ENCODE measurements around the gene SLC9A9. TPM values are rescaled to one million over a fixed set of nuclear protein-coding genes. Genes with fewer than 3 reads are reported as not detected.

SLC9A9 gene
- total and polyA plus RNA-seq, 9 donors: 9.6 to 18.3 (median 11.2) TPM

- DNase-seq: no peak
- H3K27me3 ChIP-seq (ENCODE audit: control insufficient read depth, insufficient read depth, low read length): no peaks in the 10 kb centered on the region
- peaks cover 5% of the 10 kb centered on the region for H3K9me3 ChIP-seq (replicated peaks; ENCODE audit: control insufficient read depth, low read depth, low read length)
- H3K36me3 ChIP-seq (ENCODE audit: control insufficient read depth, insufficient read depth, low read length): no peaks in the 10 kb centered on the region
- H3K27ac ChIP-seq (ENCODE audit: low read length): no peak overlapping the region
- H3K4me3 ChIP-seq (ENCODE audit: low read length): no peak overlapping the region
- H3K4me1 ChIP-seq (ENCODE audit: control insufficient read depth, insufficient read depth, low read length): no peaks in the 10 kb centered on the region
- no CpG with 5 or more reads among the region's 1 CpG for WGBS (ENCODE audit: insufficient coverage)
Observed at GRCh38 chr3:143658116-143658515, 190.2 kb downstream of the SLC9A9 start.

- H3K9me3 ChIP-seq (replicated peaks; ENCODE audit: control insufficient read depth, low read depth, low read length): peaks cover 5% of the 10 kb centered on the region
Observed at GRCh38 chr3:143657391-143657790, 190.9 kb downstream of the SLC9A9 start.

GRCh38 chr3:143654906-143655305 is 193.4 kb downstream of the SLC9A9 start:
- Histone ChIP-seq H3K27ac (ENCODE audit: low read length) (no peak overlapping the region), H3K4me1 (ENCODE audit: control insufficient read depth, insufficient read depth, low read length) (no peaks in the 10 kb centered on the region)

More at GRCh38 chr3:143657391-143657790, 190.9 kb downstream of the SLC9A9 start:
- no peak overlapping the region for H3K27ac ChIP-seq (ENCODE audit: low read length)
- H3K27me3 ChIP-seq (ENCODE audit: control insufficient read depth, insufficient read depth, low read length): no peaks in the 10 kb centered on the region
- no peaks in the 10 kb centered on the region for H3K4me1 ChIP-seq (ENCODE audit: control insufficient read depth, insufficient read depth, low read length)
- no peak for DNase-seq
- H3K36me3 ChIP-seq (ENCODE audit: control insufficient read depth, insufficient read depth, low read length): no peaks in the 10 kb centered on the region
- no peak overlapping the region for H3K4me3 ChIP-seq (ENCODE audit: low read length)

DNA sequence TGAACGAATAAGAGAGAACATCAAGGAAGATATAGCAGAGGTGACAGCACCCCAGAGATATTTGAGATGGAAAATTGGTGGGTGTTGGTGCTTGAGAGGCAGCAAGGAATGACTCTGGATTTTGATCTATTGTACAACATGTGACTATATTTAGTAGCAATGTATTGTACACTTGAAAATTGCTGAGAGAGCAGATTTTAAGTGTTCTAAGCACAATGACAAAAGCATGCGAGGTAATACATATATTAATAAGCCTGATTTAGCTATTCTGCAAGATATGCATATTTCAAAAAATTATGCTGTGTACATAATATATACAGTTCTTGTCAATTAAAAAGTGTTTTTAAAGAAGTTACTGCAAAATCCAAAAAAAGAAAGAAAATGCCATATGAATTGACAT is 194.3 kb downstream of the SLC9A9 start:
- Histone ChIP-seq H3K4me1 (ENCODE audit: control insufficient read depth, insufficient read depth, low read length) (no peaks in the 10 kb centered on the region), H3K36me3 (ENCODE audit: control insufficient read depth, insufficient read depth, low read length) (no peaks in the 10 kb centered on the region), H3K9me3 (replicated peaks; ENCODE audit: control insufficient read depth, low read depth, low read length) (no peaks in the 10 kb centered on the region), H3K4me3 (ENCODE audit: low read length) (no peak overlapping the region), H3K27ac (ENCODE audit: low read length) (no peak overlapping the region), H3K27me3 (ENCODE audit: control insufficient read depth, insufficient read depth, low read length) (no peaks in the 10 kb centered on the region)
- 100% methylated on average over 1 of the region's 2 CpGs for WGBS (ENCODE audit: insufficient coverage)
- no peak for DNase-seq

More at GRCh38 chr3:143654906-143655305, 193.4 kb downstream of the SLC9A9 start:
- 86% methylated on average over 2 of the region's 3 CpGs for WGBS (ENCODE audit: insufficient coverage)
- no peaks in the 10 kb centered on the region for H3K27me3 ChIP-seq (ENCODE audit: control insufficient read depth, insufficient read depth, low read length)
- H3K4me3 ChIP-seq (ENCODE audit: low read length): no peak overlapping the region
- no peaks in the 10 kb centered on the region for H3K36me3 ChIP-seq (ENCODE audit: control insufficient read depth, insufficient read depth, low read length)
- no peak for DNase-seq
- no peaks in the 10 kb centered on the region for H3K9me3 ChIP-seq (replicated peaks; ENCODE audit: control insufficient read depth, low read depth, low read length)

DNA sequence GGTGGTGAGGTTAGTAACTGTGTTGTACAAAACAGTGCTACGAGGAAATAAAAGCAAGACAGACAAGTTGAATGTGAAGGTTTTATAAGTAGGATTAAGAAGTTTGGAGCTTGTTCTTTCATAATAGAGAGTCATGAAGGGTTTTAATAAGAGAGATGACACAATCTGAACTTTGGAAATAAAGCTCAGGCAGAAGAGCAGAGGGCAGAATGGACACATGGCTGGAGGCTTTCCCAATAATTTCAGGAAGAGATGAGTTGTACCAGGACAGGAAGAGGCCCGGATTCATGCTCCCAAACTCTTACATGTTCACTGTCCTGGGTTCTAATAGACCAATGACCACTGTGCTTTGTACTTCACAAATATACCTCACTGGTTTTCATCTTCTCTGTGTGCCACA is 194.8 kb downstream of the SLC9A9 start:
- H3K27ac ChIP-seq (ENCODE audit: low read length): no peak overlapping the region
- H3K27me3 ChIP-seq (ENCODE audit: control insufficient read depth, insufficient read depth, low read length): no peaks in the 10 kb centered on the region
- H3K4me1 ChIP-seq (ENCODE audit: control insufficient read depth, insufficient read depth, low read length): no peaks in the 10 kb centered on the region
- DNase-seq: no peak
- no peak overlapping the region for H3K4me3 ChIP-seq (ENCODE audit: low read length)
- 83% methylated on average over 1 of the region's 2 CpGs for WGBS (ENCODE audit: insufficient coverage)
- H3K9me3 ChIP-seq (replicated peaks; ENCODE audit: control insufficient read depth, low read depth, low read length): no peaks in the 10 kb centered on the region
- no peaks in the 10 kb centered on the region for H3K36me3 ChIP-seq (ENCODE audit: control insufficient read depth, insufficient read depth, low read length)

- no CpG with 5 or more reads among the region's 3 CpGs for WGBS (ENCODE audit: insufficient coverage)
- DNase-seq: no peak
- H3K27ac ChIP-seq (ENCODE audit: low read length): no peak overlapping the region
- no peaks in the 10 kb centered on the region for H3K36me3 ChIP-seq (ENCODE audit: control insufficient read depth, insufficient read depth, low read length)
- no peaks in the 10 kb centered on the region for H3K9me3 ChIP-seq (replicated peaks; ENCODE audit: control insufficient read depth, low read depth, low read length)
- H3K4me3 ChIP-seq (ENCODE audit: low read length): no peak overlapping the region
- no peaks in the 10 kb centered on the region for H3K27me3 ChIP-seq (ENCODE audit: control insufficient read depth, insufficient read depth, low read length)
- H3K4me1 ChIP-seq (ENCODE audit: control insufficient read depth, insufficient read depth, low read length): no peaks in the 10 kb centered on the region
Observed at GRCh38 chr3:143652118-143652517, 196.2 kb downstream of the SLC9A9 start.

DNA sequence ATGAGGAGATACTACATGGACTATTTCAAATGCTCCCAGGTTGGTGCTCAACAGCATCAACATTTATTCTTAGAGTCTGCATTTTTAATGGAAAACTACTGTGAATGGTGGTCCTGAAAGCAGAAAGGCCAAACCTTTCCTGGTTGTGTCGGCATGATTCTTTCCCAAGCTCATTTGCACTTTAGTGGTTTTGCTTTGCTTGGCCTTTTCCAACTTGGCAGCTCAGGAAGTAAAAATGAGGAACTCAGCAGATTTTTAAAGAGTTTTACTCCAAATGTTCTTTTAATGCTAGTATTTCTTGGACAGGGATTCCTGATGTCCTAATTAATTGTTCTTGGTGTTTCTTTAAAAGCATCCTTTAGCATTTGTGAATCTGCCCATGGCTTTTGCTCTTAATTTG is 197.4 kb downstream of the SLC9A9 start:
- Histone ChIP-seq H3K4me3 (ENCODE audit: low read length) (no peak overlapping the region), H3K9me3 (replicated peaks; ENCODE audit: control insufficient read depth, low read depth, low read length) (no peaks in the 10 kb centered on the region), H3K27me3 (ENCODE audit: control insufficient read depth, insufficient read depth, low read length) (no peaks in the 10 kb centered on the region), H3K27ac (ENCODE audit: low read length) (no peak overlapping the region), H3K36me3 (ENCODE audit: control insufficient read depth, insufficient read depth, low read length) (no peaks in the 10 kb centered on the region), H3K4me1 (ENCODE audit: control insufficient read depth, insufficient read depth, low read length) (no peaks in the 10 kb centered on the region)
- 80% methylated on average over 1 of the region's 1 CpG for WGBS (ENCODE audit: insufficient coverage)
- peak; percentile 39 for DNase-seq

GRCh38 chr3:143650120-143650519 is 198.1 kb downstream of the SLC9A9 start:
- Histone ChIP-seq H3K4me1 (ENCODE audit: control insufficient read depth, insufficient read depth, low read length) (no peaks in the 10 kb centered on the region), H3K36me3 (ENCODE audit: control insufficient read depth, insufficient read depth, low read length) (no peaks in the 10 kb centered on the region), H3K4me3 (ENCODE audit: low read length) (no peak overlapping the region), H3K27ac (ENCODE audit: low read length) (no peak overlapping the region), H3K27me3 (ENCODE audit: control insufficient read depth, insufficient read depth, low read length) (no peaks in the 10 kb centered on the region), H3K9me3 (replicated peaks; ENCODE audit: control insufficient read depth, low read depth, low read length) (no peaks in the 10 kb centered on the region)
- no peak for DNase-seq
- 96% methylated on average over 2 of the region's 2 CpGs for WGBS (ENCODE audit: insufficient coverage)

DNA sequence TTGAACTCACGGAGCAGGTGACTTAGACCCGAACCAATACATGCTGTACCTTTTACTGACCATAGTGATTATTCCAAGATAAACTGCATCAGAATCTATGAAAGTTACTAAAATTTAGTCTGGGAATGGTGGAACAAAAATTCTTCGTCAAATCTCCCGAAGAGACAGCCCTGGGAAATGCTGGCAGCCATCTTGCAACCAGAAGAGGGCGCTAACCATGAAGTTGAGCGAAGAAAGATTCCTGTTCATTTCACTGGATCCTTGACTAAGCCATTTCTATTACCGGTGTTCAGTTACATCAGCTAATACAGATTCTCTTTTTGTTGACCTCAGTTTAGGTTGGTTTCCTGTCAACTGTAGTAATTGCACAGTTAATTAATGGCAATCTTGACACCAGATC is 199.6 kb downstream of the SLC9A9 start:
- no peak for DNase-seq
- Histone ChIP-seq H3K4me1 (ENCODE audit: control insufficient read depth, insufficient read depth, low read length) (peaks cover 2% of the 10 kb centered on the region), H3K9me3 (replicated peaks; ENCODE audit: control insufficient read depth, low read depth, low read length) (no peaks in the 10 kb centered on the region), H3K27me3 (ENCODE audit: control insufficient read depth, insufficient read depth, low read length) (no peaks in the 10 kb centered on the region), H3K4me3 (ENCODE audit: low read length) (no peak overlapping the region), H3K36me3 (ENCODE audit: control insufficient read depth, insufficient read depth, low read length) (no peaks in the 10 kb centered on the region), H3K27ac (ENCODE audit: low read length) (no peak overlapping the region)
- WGBS (ENCODE audit: insufficient coverage): 78% methylated on average over 4 of the region's 7 CpGs

- no peak overlapping the region for H3K27ac ChIP-seq (ENCODE audit: low read length)
- H3K9me3 ChIP-seq (replicated peaks; ENCODE audit: control insufficient read depth, low read depth, low read length): no peaks in the 10 kb centered on the region
- H3K4me1 ChIP-seq (ENCODE audit: control insufficient read depth, insufficient read depth, low read length): peaks cover 2% of the 10 kb centered on the region
- no peak overlapping the region for H3K4me3 ChIP-seq (ENCODE audit: low read length)
- H3K36me3 ChIP-seq (ENCODE audit: control insufficient read depth, insufficient read depth, low read length): no peaks in the 10 kb centered on the region
- H3K27me3 ChIP-seq (ENCODE audit: control insufficient read depth, insufficient read depth, low read length): no peaks in the 10 kb centered on the region
- 96% methylated on average over 12 of the region's 14 CpGs for WGBS (ENCODE audit: insufficient coverage)
- DNase-seq: no peak
Observed at GRCh38 chr3:143648218-143648617, 200.1 kb downstream of the SLC9A9 start.

- peak; percentile 70 for DNase-seq
- H3K36me3 ChIP-seq (ENCODE audit: control insufficient read depth, insufficient read depth, low read length): no peaks in the 10 kb centered on the region
- no peak overlapping the region for H3K4me3 ChIP-seq (ENCODE audit: low read length)
- H3K27ac ChIP-seq (ENCODE audit: low read length): no peak overlapping the region
- peaks cover 2% of the 10 kb centered on the region for H3K4me1 ChIP-seq (ENCODE audit: control insufficient read depth, insufficient read depth, low read length)
- no peaks in the 10 kb centered on the region for H3K27me3 ChIP-seq (ENCODE audit: control insufficient read depth, insufficient read depth, low read length)
- H3K9me3 ChIP-seq (replicated peaks; ENCODE audit: control insufficient read depth, low read depth, low read length): no peaks in the 10 kb centered on the region
- WGBS (ENCODE audit: insufficient coverage): 60% methylated on average over 4 of the region's 4 CpGs
Observed at GRCh38 chr3:143644370-143645089, 203.7 kb downstream of the SLC9A9 start.
